UCSD-AML1 (cell line): Measurements from ENCODE around the gene DDX1.

ENCODE experiments used
- DNase-seq: peaks from one replicate; lab custom pipeline; 2025; ENCODE audit not compliant: unreplicated experiment; lab: John Stamatoyannopoulos, UW

Gene DDX1

GRCh38 chr2:15561574-15562344 lies 29.9 kb upstream of the DDX1 start:
- DNase-seq, result no peak

DNA sequence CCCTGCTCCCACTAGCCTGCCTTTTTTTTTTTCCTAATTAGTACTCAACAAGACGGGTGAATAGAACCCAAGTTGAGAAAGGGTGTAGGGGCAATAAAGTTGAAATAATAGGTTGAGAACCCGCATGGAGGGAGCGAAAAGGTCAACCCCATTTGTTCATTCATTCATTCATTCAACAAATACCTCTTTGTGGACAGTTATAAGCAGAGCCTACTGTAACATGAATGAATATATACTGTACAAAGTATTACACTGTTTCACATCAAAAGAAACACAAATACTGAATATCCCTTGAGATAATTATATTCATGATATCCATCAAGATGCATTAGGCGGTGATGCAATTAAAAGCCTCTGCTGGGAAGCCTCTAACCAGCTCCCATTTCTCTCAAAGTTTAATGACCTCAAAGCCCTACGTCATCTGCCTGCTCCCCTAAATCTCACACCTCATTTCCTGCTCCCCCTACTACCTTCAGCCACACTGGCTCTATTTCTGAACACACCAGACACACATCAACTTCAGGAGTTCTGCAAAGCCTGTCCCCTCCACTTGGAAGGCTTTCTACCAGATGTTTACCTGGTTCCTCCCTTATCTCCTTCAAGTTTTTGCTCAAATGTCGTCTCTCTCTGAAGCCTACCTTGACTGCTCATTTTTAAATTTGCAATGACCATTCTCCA lies 29.2 kb upstream of the DDX1 start:
- no peak for DNase-seq

- no peak for DNase-seq
Observed at GRCh38 chr2:15563227-15564100, 28.2 kb upstream of the DDX1 start.

GRCh38 chr2:15565392-15565791 lies 26.3 kb upstream of the DDX1 start:
- DNase-seq, result no peak

GRCh38 chr2:15565994-15566671 lies 25.5 kb upstream of the DDX1 start:
- DNase-seq, result no peak

DNA sequence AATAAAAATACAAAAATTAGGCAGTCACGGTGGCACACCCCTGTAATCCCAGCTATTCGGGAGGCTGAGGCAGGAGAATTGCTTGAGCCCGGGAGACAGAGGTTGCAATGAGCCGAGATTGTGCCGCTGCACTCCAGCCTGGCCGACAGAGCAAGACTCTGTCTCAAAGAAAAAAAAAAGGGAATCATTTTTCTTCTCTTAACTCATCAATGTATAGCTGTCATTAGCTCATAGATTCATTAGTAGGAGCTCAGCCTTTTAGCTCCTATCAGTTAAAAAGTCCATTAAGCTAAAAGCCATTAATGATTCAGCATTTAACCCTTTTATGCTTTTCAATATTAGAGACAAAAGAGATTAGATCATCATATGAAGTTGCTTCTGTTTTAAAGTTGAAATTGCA lies 24.8 kb upstream of the DDX1 start:
- no peak for DNase-seq

DNA sequence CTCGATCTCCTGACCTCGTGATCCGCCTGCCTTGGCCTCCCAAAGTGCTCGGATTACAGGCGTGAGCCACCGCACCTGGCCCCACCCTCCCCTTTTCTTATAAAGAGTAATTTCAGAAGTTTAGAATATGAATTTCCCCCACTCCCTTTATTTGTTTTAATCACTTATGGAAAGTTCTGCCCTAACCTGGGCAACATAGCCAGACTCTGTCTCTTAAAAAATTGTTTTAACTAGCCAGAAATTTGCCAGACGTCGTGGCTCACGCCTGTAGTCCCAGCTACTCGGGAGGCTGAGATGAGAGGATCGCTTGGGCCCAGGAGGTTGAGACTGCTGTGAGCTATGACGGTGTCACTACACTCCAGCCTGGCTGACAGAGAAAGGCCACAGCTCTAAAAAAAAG lies 22.8 kb upstream of the DDX1 start:
- DNase-seq, result no peak

GRCh38 chr2:15570104-15570503 lies 21.6 kb upstream of the DDX1 start:
- DNase-seq, result no peak

DNA sequence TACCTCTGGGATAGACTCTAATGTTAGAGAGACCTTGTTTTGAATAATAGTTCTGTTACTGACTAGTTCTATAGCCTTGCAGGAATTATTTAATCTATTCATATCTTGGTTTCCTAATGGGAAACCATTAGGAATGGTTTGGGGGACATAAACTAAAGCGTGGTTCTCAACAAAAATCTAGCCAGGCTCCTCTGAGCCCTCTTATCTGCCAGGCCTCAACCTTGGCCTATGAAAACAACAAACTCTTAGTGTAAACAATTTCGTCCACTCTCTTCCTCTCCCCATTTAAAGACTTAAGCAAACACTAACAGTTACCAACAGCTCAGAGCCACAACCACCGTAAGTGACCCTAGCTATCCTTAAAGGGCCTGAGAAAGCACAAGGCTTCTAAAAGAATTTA lies 19.9 kb upstream of the DDX1 start:
- DNase-seq, result no peak

GRCh38 chr2:15577071-15577735 lies 14.5 kb upstream of the DDX1 start:
- peak; percentile 79 for DNase-seq

DNA sequence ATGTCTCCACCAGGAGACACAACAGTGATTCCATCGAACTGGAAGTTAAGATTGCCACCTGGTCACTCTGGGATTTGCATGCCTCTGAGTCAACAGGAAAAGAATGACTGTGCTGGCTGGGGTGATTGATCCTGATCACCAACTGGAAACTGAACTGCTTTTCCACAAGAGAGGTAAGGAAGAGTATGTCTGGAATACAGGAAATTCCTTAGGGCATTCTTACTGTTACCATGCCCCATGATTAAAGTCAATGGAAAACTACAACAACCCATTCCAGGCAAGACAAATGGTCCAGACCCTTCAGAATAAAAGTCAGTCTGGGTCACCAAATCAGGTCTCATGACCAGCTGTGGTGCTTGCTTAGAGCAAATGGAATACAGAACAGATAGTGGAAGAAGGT lies 12.0 kb upstream of the DDX1 start:
- no peak for DNase-seq

DNA sequence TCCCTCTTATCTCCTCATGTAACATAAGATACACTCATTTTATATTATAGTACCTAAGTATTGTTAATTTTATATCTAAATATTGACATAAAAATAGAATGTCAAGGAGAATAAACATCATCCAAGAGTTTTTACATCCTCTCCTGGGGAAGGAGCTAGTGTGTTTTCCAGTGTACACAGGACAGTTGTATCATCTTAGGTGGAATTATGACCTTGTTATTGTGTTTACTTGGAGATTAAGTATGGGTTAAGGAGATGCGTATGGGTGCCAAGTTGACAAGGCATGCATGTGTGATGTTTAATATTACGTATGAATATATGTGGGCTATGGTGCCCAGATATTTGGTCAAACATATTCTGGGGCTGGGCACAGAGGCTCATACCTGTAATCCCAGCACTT lies 11.2 kb upstream of the DDX1 start:
- no peak for DNase-seq

DNA sequence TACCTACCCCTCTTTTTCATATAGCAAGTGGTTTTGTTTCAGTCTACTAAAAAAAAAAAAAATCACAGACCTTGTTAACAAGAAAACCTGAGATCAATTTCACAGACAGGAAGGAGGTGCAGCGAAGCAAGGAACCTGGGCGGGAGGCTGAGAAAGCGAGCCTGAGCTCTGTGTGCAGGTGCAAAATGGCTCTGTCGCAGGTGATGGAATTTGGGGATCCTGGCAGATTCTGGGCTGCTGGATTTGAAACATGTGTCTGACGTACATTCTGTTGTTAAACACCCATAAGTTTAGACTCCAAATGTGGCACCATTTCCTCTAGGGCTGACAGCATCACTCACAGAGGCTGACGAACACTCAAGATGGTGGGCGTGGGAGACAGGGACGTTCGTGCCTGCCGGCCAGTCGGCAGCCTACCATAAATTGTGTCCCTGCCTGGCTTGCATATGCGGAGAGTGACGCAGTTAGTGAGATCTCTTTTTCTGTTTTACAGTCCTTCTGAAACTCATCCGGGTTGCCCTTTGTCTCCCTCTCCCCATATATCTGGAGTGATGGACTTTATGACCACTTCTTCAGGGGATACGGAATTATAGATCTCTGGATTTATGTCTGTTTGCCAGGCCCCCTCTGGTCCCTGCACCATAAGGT lies 8.8 kb upstream of the DDX1 start:
- no peak for DNase-seq

DNA sequence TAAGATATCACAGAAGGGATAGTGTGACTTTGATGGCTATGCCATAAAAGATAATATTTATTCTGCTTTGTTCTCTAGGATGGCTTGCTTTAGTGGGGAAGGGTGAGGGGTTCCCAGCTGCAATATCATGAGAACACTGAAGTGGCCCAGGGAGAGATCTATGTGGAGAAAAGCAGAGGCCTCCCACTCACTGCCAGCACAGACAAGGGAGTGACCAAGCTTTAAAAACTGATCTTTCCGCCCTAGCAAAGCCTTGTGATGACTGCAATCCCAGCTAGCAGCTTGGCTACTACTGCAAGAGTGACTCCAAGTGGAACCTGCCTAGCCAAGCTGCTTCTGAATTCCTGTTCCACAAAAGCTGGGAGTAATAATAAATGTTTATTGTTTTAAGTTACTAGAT lies 7.8 kb upstream of the DDX1 start:
- no peak for DNase-seq

DNA sequence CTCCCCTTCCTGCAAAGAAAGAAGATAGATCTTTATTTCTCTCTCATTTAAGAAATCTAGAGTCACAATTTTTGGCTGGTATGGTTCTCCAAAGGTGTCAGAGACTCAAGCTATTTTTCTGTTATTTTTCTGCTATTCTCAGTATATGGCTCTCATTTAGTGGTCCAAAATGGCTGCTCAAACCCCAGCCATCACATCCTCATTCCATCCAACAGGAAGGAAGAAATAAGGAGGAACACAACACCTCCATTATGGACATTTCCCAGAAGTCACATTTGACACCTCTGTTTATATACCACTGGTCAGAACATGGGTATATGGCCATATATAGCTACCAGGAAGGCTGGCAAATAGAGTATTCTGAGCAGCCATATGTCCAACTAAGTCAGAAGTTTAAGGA lies 7.4 kb upstream of the DDX1 start:
- DNase-seq, result no peak

DNA sequence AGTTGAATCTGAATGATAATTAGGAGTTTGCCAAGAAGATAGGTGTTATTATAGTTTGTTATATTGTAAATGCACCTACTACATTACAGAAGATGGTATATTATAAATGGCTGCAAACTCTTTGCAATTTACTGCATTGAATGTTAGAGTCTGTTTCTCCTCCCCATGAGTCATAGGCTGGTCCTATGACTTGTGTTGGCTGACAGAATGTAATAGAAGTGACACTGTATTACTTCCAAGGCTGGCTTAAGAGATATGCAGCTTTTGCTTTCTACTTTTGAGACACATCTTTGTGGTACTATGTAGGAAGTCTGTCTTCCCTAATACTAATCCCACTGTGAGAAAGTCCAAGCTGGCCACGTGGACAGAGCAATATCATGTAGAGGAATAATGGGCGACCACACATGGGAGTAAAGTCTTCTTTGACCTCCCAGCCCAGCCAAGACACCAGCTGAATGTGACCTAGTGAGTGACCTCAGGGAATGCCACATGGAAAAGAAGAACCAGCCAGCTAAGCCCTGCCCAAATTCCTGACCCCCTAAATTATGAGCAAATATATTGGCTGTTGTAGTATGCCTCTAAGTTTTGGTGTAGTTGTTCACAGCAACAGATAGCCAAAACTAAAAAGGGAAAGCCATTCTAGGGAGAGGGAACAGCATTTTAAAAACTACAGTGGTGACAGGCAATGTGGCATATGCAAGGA lies 6.8 kb upstream of the DDX1 start:
- no peak for DNase-seq

- DNase-seq, result peak; percentile 55
Observed at GRCh38 chr2:15588329-15588919, 3.2 kb upstream of the DDX1 start.

- DNase-seq, result no peak
Observed at GRCh38 chr2:15591373-15591691, 336 bp upstream of the DDX1 start.

GRCh38 chr2:15593327-15593705 lies 1.6 kb downstream of the DDX1 start:
- DNase-seq, result no peak
